H1 (cell line): Measurements from ENCODE around the gene FHIT. TPM values are rescaled to one million over a fixed set of nuclear protein-coding genes. Genes with fewer than 3 reads are reported as not detected.

Source experiments
- CHD1 ChIP-seq: IDR thresholded peaks from 2 replicates; pipeline ENCODE4 v1.6.1; 2012; ENCODE audit warnings: low read depth, low read length, improper control_type of control experiment
- SIRT6 ChIP-seq: IDR thresholded peaks from one replicate; pipeline ENCODE4 v1.7.1; 2012; ENCODE audit warnings: low read length, inconsistent platforms
- polyA plus RNA-seq, 7 experiments: library from polyadenylated mRNA; depleted of rRNA in 3 of 7; stranded (reverse) in 5 of 7; unstranded in 2 of 7; fragments of >200 nt in 5 of 7; fragments of 200-250 nt in 2 of 7; gene quantifications; 1 replicate in 5 of 7; 2 replicates in 1 of 7; 4 replicates in 1 of 7; pipeline versions ENCODE4 v1.2.1 to v1.2.3, GENCODE V29; 2011 to 2013; ENCODE audit warnings: missing spikeins in 2 of 7, mixed read lengths in 2 of 7
- total RNA-seq: library from RNA; stranded (reverse); fragmentation: NEBNext Ultra II Directional; extraction: Animal tissue kit (Norgen Biotek cat#: 25700); gene quantifications from 2 replicates; pipeline ENCODE4 v1.2.1, GENCODE V29; 2021

The FHIT gene
- total and polyA plus RNA-seq, 2 of the 8 experiments (the other 6 are each of a cell fraction or from before 2014, with no cell fraction given), result 1.2 to 3.2 TPM

- no peak for TF ChIP-seq SIRT6
- no peak for TF ChIP-seq CHD1
- TF ChIP-seq, all 59 proteins: peak for 0
Measured at GRCh38 chr3:60107275-60107674, 1144.0 kb downstream of the FHIT start (continued).
